ENCODE results near the gene GHDC.

DNA sequence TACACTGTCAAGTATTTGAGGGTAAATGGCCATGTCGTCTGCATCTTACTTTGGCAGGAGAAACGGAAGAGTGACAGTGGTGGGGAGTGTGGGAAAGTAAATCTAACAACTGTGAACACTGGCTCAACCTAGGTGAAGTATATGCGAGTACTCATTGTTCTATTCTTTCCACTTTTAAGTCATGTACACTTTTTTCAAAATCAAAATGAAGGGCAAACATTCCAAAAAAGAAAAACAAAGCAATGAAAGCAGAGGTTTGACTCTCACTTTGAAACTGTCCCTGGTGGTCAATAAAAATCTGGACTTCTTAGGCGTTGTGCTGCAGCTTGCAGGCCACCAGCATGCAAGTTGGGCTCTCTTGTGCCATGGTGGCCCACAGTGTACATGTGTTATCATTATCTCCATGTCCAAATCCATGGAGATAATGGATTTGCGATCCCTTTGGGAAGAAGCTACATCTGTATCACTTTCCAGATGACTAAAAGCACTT, 49.2 kb upstream of the GHDC start:
- TF ChIP-seq EZH2 (IDR thresholded peaks at IDR 0.05): no peak
- TF ChIP-seq POLR2AphosphoS5 (IDR thresholded peaks at IDR 0.05; ENCODE audit: borderline replicate concordance, low read depth, low read length): no peak
- TF ChIP-seq FOXP2 (optimal IDR thresholded peaks at IDR 0.05; ENCODE audit: control extremely low read depth, extremely low read length, insufficient read depth): no peak

All from SK-N-MC (cell line).